ENCODE measurements around the gene DEGS2.

- TF ChIP-seq POLR2AphosphoS5 (IDR thresholded peaks at IDR 0.05) (no peak), CTCF (IDR thresholded peaks at IDR 0.05) (no peak), EP300 (IDR thresholded peaks at IDR 0.05) (no peak), POLR2A (IDR thresholded peaks at IDR 0.05) (no peak)
These were observed 61.3 kb downstream of the DEGS2 start for GRCh38 chr14:100098171-100098570.
